ENCODE results near the gene SH3TC1. TPM values are rescaled to one million over a fixed set of nuclear protein-coding genes. Genes with fewer than 3 reads are reported as not detected.

The SH3TC1 gene
- polyA plus RNA-seq, 4 donors: 0.45 to 25.3 (median 6.3) TPM

DNA sequence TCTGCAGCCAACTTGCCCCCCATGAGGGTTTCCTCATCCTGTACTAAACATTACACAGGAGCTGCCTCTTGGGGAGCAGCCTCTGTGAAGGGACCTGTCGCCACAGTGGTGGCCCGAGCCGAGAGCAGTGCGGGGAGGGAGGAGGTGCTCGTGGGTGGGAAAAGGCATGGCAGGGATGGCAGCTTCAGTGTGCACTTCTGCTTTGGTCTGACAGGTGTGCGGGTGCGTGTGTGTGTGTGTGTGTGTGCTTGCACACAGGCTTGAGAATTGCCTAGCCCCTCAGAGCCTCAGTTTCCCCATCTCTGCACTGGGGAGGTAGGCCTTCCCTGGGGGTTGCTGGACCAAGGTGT is 3.9 kb downstream of the SH3TC1 start:
- Histone ChIP-seq H3K36me3 (ENCODE audit: control insufficient read depth in 3 of 3, insufficient read depth in 2 of 3, low read depth in 1 of 3, low read length in 3 of 3) (peaks cover 0 to 50% (median 0%) of the 10 kb centered on the region in 3 donors), H3K4me3 (ENCODE audit: low read depth in 1 of 3, low read length in 3 of 3) (no peak overlapping the region), H3K9me3 (ENCODE audit: control insufficient read depth in 2 of 2, insufficient read depth in 1 of 2, low read depth in 1 of 2, low read length in 1 of 2) (no peaks in the 10 kb centered on the region), H3K4me1 (ENCODE audit: control insufficient read depth in 3 of 3, insufficient read depth in 2 of 3, low read depth in 1 of 3, low read length in 2 of 3) (peaks cover 0 to 72% (median 0%) of the 10 kb centered on the region in 3 donors), H3K27me3 (ENCODE audit: control insufficient read depth in 3 of 3, insufficient read depth in 3 of 3, low read length in 3 of 3) (no peaks in the 10 kb centered on the region), H3K27ac (ENCODE audit: low read depth in 1 of 3, low read length in 2 of 3) (no peak overlapping the region)
- no peak for DNase-seq
- whole genome bisulfite sequencing, 3 donors: 86 to 91% (median 86%) methylated on average over 7 of the region's 7 CpGs
- FAIRE-seq: no peak

- Histone ChIP-seq H3K27me3 (ENCODE audit: control insufficient read depth in 3 of 3, insufficient read depth in 3 of 3, low read length in 3 of 3) (no peaks in the 10 kb centered on the region), H3K9me3 (ENCODE audit: control insufficient read depth in 2 of 2, insufficient read depth in 1 of 2, low read depth in 1 of 2, low read length in 1 of 2) (no peaks in the 10 kb centered on the region), H3K4me3 (ENCODE audit: low read depth in 1 of 3, low read length in 3 of 3) (no peak overlapping the region), H3K4me1 (ENCODE audit: control insufficient read depth in 3 of 3, insufficient read depth in 2 of 3, low read depth in 1 of 3, low read length in 2 of 3) (peaks cover 0 to 64% (median 0%) of the 10 kb centered on the region in 3 donors), H3K27ac (ENCODE audit: low read depth in 1 of 3, low read length in 2 of 3) (no peak overlapping the region), H3K36me3 (ENCODE audit: control insufficient read depth in 3 of 3, insufficient read depth in 2 of 3, low read depth in 1 of 3, low read length in 3 of 3) (peaks cover 0 to 56% (median 0%) of the 10 kb centered on the region in 3 donors)
- no peak for FAIRE-seq
- 85 to 86% (median 86%) methylated on average over 10 of the region's 10 CpGs for whole genome bisulfite sequencing, 3 donors
- no peak for DNase-seq
These were observed 4.7 kb downstream of the SH3TC1 start for GRCh38 chr4:8203817-8204216.

DNA sequence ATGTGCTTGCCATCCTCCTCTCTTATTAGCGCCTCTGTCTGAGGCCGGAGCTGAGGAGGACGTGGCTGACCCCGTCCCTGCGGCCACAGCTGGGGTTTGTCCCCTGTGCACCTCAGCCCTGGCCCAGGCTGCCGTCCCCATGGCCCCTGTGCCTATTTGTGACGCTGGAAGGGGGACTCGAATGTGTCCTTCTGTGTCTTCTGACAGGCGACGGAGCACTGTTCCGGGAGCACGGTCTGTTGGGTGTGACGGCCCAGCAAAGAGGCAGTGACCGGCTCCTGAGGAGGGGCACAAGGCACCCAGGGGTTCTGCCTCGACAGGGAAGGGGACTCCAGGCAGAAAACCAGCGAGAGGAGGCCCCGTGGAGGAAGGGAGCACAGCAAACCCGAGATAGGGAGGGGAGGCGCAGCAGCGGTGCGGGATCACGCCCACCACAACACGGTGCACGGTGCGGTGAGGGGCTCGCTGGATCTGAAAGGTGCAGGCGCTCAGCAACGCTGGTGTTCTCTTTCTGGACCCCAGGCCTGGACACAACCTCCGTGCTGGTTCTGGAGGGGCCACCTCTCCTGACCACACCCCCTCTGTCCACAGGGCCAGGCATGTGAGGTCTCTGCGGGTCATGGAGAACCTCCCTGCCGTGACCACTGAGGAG is 5.6 kb downstream of the SH3TC1 start:
- Histone ChIP-seq H3K4me3 (ENCODE audit: low read depth in 1 of 3, low read length in 3 of 3) (no peak overlapping the region), H3K4me1 (ENCODE audit: control insufficient read depth in 3 of 3, insufficient read depth in 2 of 3, low read depth in 1 of 3, low read length in 2 of 3) (peaks cover 0 to 57% (median 0%) of the 10 kb centered on the region in 3 donors), H3K9me3 (ENCODE audit: control insufficient read depth in 2 of 2, insufficient read depth in 1 of 2, low read depth in 1 of 2, low read length in 1 of 2) (no peaks in the 10 kb centered on the region), H3K27me3 (ENCODE audit: control insufficient read depth in 3 of 3, insufficient read depth in 3 of 3, low read length in 3 of 3) (no peaks in the 10 kb centered on the region), H3K27ac (ENCODE audit: low read depth in 1 of 3, low read length in 2 of 3) (no peak overlapping the region), H3K36me3 (ENCODE audit: control insufficient read depth in 3 of 3, insufficient read depth in 2 of 3, low read depth in 1 of 3, low read length in 3 of 3) (peaks cover 0 to 65% (median 0%) of the 10 kb centered on the region in 3 donors)
- DNase-seq (no peak), FAIRE-seq (no peak)
- WGBS, 3 donors: 92% methylated on average over 28 to 31 of the region's 31 CpGs

GRCh38 chr4:8205241-8205707 is 6.2 kb downstream of the SH3TC1 start:
- 65 to 74% (median 68%) methylated on average over 17 to 19 of the region's 19 CpGs for WGBS, 3 donors
- DNase-seq (no peak), FAIRE-seq (no peak)
- Histone ChIP-seq H3K36me3 (ENCODE audit: control insufficient read depth in 3 of 3, insufficient read depth in 2 of 3, low read depth in 1 of 3, low read length in 3 of 3) (peaks cover 0 to 71% (median 0%) of the 10 kb centered on the region in 3 donors), H3K9me3 (ENCODE audit: control insufficient read depth in 2 of 2, insufficient read depth in 1 of 2, low read depth in 1 of 2, low read length in 1 of 2) (no peaks in the 10 kb centered on the region), H3K4me3 (ENCODE audit: low read depth in 1 of 3, low read length in 3 of 3) (no peak overlapping the region), H3K27me3 (ENCODE audit: control insufficient read depth in 3 of 3, insufficient read depth in 3 of 3, low read length in 3 of 3) (no peaks in the 10 kb centered on the region), H3K4me1 (ENCODE audit: control insufficient read depth in 3 of 3, insufficient read depth in 2 of 3, low read depth in 1 of 3, low read length in 2 of 3) (peaks cover 0 to 51% (median 0%) of the 10 kb centered on the region in 3 donors), H3K27ac (ENCODE audit: low read depth in 1 of 3, low read length in 2 of 3) (no peak overlapping the region)

DNA sequence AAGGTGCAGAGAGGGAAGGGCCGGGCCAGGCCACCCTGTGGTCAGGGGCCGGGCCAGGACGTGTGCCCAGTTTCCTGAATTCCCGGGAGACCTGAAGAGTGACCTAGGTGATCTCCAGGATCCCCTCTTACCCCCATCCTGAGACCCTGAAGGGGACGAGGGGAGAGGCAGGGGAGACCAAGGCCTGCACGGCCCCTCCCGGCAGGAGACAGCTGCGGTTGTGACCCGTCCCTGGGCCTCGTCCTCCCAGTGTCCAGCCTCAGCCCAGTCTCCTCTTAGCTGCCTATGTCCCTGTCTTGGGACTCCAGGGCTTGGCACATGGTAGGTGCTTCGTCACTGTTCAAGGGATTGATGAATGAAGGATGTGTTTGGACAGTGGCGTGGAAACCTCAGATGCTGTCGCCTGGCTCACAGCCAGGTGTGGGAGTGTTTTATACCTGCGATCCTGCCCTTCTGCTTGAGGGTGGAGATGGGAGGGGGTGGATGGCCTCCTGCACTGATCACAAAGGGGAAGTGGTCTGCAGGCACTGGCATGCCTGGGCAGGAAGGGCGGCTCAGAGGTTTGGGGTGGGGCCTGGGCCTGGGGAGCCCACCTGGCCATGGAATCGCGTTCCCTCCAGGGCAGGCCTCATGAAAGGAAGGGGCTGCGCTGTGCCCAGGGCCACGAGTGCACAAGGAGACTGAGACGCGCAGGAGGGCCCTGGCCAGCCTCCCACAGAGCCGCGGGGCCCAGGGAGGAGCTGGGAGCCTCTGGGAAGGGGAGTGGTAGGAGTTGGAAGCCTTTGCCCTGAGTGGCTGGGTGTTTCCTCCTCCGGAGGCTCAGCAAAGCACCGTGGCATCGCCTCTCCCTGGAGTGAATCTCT is 6.9 kb downstream of the SH3TC1 start:
- H3K27me3 ChIP-seq (ENCODE audit: control insufficient read depth in 3 of 3, insufficient read depth in 3 of 3, low read length in 3 of 3): no peaks in the 10 kb centered on the region
- H3K36me3 ChIP-seq (ENCODE audit: control insufficient read depth in 3 of 3, insufficient read depth in 2 of 3, low read depth in 1 of 3, low read length in 3 of 3): peaks cover 0 to 69% (median 0%) of the 10 kb centered on the region in 3 donors
- FAIRE-seq (no peak), DNase-seq (peak in 1 of 2 donors; percentile 49)
- H3K4me3 ChIP-seq (ENCODE audit: low read depth in 1 of 3, low read length in 3 of 3): no peak overlapping the region
- WGBS, 3 donors: 41 to 54% (median 47%) methylated on average over 25 to 26 of the region's 26 CpGs
- no peaks in the 10 kb centered on the region for H3K9me3 ChIP-seq (ENCODE audit: control insufficient read depth in 2 of 2, insufficient read depth in 1 of 2, low read depth in 1 of 2, low read length in 1 of 2)
- H3K27ac ChIP-seq (ENCODE audit: low read depth in 1 of 3, low read length in 2 of 3): no peak overlapping the region
- H3K4me1 ChIP-seq (ENCODE audit: control insufficient read depth in 3 of 3, insufficient read depth in 2 of 3, low read depth in 1 of 3, low read length in 2 of 3): peaks cover 0 to 44% (median 0%) of the 10 kb centered on the region in 3 donors

GRCh38 chr4:8207314-8207713 is 8.2 kb downstream of the SH3TC1 start:
- Histone ChIP-seq H3K4me3 (ENCODE audit: low read depth in 1 of 3, low read length in 3 of 3) (no peak overlapping the region), H3K27me3 (ENCODE audit: control insufficient read depth in 3 of 3, insufficient read depth in 3 of 3, low read length in 3 of 3) (no peaks in the 10 kb centered on the region), H3K27ac (ENCODE audit: low read depth in 1 of 3, low read length in 2 of 3) (no peak overlapping the region), H3K9me3 (ENCODE audit: control insufficient read depth in 2 of 2, insufficient read depth in 1 of 2, low read depth in 1 of 2, low read length in 1 of 2) (no peaks in the 10 kb centered on the region), H3K4me1 (ENCODE audit: control insufficient read depth in 3 of 3, insufficient read depth in 2 of 3, low read depth in 1 of 3, low read length in 2 of 3) (peaks cover 0 to 31% (median 0%) of the 10 kb centered on the region in 3 donors), H3K36me3 (ENCODE audit: control insufficient read depth in 3 of 3, insufficient read depth in 2 of 3, low read depth in 1 of 3, low read length in 3 of 3) (peaks cover 0 to 75% (median 0%) of the 10 kb centered on the region in 3 donors)
- FAIRE-seq (no peak), DNase-seq (no peak)
- 90 to 97% (median 94%) methylated on average over 6 of the region's 6 CpGs for WGBS, 3 donors

- Histone ChIP-seq H3K27me3 (ENCODE audit: control insufficient read depth in 3 of 3, insufficient read depth in 3 of 3, low read length in 3 of 3) (no peaks in the 10 kb centered on the region), H3K4me1 (ENCODE audit: control insufficient read depth in 3 of 3, insufficient read depth in 2 of 3, low read depth in 1 of 3, low read length in 2 of 3) (peaks cover 0 to 18% (median 0%) of the 10 kb centered on the region in 3 donors), H3K36me3 (ENCODE audit: control insufficient read depth in 3 of 3, insufficient read depth in 2 of 3, low read depth in 1 of 3, low read length in 3 of 3) (peaks cover 0 to 79% (median 0%) of the 10 kb centered on the region in 3 donors), H3K27ac (ENCODE audit: low read depth in 1 of 3, low read length in 2 of 3) (no peak overlapping the region), H3K4me3 (ENCODE audit: low read depth in 1 of 3, low read length in 3 of 3) (no peak overlapping the region), H3K9me3 (ENCODE audit: control insufficient read depth in 2 of 2, insufficient read depth in 1 of 2, low read depth in 1 of 2, low read length in 1 of 2) (no peaks in the 10 kb centered on the region)
- WGBS, 3 donors: 95 to 96% (median 95%) methylated on average over 12 of the region's 12 CpGs
- no peak for FAIRE-seq
- no peak for DNase-seq
These were observed 9.5 kb downstream of the SH3TC1 start for GRCh38 chr4:8208565-8208964.

DNA sequence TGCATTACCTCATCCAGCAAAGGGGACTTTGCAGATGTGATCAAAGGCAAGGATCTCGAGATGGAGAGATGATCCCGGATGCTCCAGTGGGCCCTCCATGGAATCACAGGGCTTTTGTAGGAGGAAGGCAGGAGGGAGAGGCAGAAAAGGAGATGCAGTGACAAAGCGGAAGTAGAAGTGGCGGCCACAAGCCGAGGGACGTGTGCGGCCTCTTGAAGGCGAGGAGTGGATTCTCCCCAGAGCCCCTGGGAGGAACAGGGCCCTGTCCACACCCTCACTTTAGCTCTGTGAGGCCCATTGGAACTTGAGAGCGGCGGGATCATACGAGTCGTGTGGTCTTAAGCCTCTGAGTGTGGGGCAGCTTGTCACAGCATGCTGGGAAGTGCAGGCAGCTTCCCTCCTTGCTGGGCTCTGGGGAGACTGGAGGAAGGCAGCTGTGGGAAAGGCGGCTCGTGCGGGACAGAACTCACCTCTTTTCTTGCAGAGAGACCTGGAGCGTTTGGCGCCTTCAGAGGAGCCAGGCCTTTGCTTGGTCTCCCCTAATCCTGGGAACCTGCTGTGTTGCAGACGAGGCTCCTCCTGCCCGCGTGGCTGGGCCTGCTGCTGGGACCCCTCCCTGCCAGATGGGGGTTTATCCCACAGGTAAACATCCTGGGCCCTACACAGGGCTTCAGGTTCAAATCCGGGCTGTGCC is 10.2 kb downstream of the SH3TC1 start:
- no peak for DNase-seq

More for the DNA sequence above, 10.2 kb downstream of the SH3TC1 start:
- Histone ChIP-seq H3K4me1 (ENCODE audit: control insufficient read depth in 3 of 3, insufficient read depth in 2 of 3, low read depth in 1 of 3, low read length in 2 of 3) (peaks cover 0 to 11% (median 0%) of the 10 kb centered on the region in 3 donors), H3K27ac (ENCODE audit: low read depth in 1 of 3, low read length in 2 of 3) (no peak overlapping the region), H3K9me3 (ENCODE audit: control insufficient read depth in 2 of 2, insufficient read depth in 1 of 2, low read depth in 1 of 2, low read length in 1 of 2) (no peaks in the 10 kb centered on the region), H3K4me3 (ENCODE audit: low read depth in 1 of 3, low read length in 3 of 3) (no peak overlapping the region), H3K36me3 (ENCODE audit: control insufficient read depth in 3 of 3, insufficient read depth in 2 of 3, low read depth in 1 of 3, low read length in 3 of 3) (peaks cover 0 to 78% (median 0%) of the 10 kb centered on the region in 3 donors), H3K27me3 (ENCODE audit: control insufficient read depth in 3 of 3, insufficient read depth in 3 of 3, low read length in 3 of 3) (no peaks in the 10 kb centered on the region)
- FAIRE-seq: no peak
- 90 to 94% (median 91%) methylated on average over 21 of the region's 21 CpGs for WGBS, 3 donors
